BLaER1 (cell line): ENCODE measurements around the gene GNB3.

Experiments
- H3K27ac ChIP-seq: shearing (Covaris generic); formaldehyde crosslinking; 2 replicates; pipeline ENCODE4 v1.8.1; 2022
- H3K27me3 ChIP-seq: shearing (Covaris generic); formaldehyde crosslinking; 2 replicates; pipeline ENCODE4 v1.8.1; 2022
- H3K36me3 ChIP-seq: shearing (Covaris generic); formaldehyde crosslinking; 2 replicates; pipeline ENCODE4 v1.8.1; 2022
- H3K4me1 ChIP-seq: shearing (Covaris generic); formaldehyde crosslinking; 2 replicates; pipeline ENCODE4 v1.8.1; 2022
- H3K4me2 ChIP-seq: shearing (Covaris generic); formaldehyde crosslinking; 2 replicates; pipeline ENCODE4 v1.8.1; 2022
- H3K4me3 ChIP-seq: shearing (Covaris generic); formaldehyde crosslinking; 2 replicates; pipeline ENCODE4 v1.8.1; 2022
- H3K9ac ChIP-seq: shearing (Covaris generic); formaldehyde crosslinking; 2 replicates; pipeline ENCODE4 v1.8.1; 2022
- H3K9me3 ChIP-seq: shearing (Covaris generic); formaldehyde crosslinking; 2 replicates; pipeline ENCODE4 v1.8.1; 2022
- H4K20me1 ChIP-seq: shearing (Covaris generic); formaldehyde crosslinking; 2 replicates; pipeline ENCODE4 v1.8.1; 2022
- Cebpa-rat ChIP-seq: shearing (Covaris generic); IDR thresholded peaks from 2 replicates; pipeline ENCODE4 v1.8.1; 2022

Gene GNB3

DNA sequence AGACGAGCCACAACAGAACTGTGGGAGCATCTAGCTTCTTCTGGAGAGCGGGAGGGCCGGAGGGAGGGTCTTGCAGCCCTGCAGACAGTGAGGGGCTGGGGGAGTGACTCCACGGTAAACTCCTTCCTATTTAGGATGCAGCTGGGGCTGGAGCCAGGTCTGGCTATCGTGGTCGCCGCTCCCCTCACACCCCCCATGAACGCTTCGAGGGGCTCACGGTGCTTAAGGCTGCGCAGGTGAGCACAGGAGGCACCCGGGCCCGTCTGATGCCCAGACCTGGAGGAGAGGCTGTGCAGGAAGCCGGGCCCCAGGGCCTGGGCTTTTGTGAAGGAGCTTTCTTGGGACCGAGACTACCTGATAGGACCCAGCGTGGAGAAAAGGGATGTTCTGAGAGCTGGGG is 3.9 kb upstream of the GNB3 start:
- Histone ChIP-seq H3K4me2 (no peak overlapping the region), H3K4me1 (peaks cover 11% of the 10 kb centered on the region), H3K27me3 (peaks cover 40% of the 10 kb centered on the region), H4K20me1 (peaks cover 5% of the 10 kb centered on the region; the same call in 1 of the 2 replicates), H3K36me3 (no peaks in the 10 kb centered on the region), H3K9ac (no peak overlapping the region), H3K27ac (no peak overlapping the region), H3K9me3 (no peaks in the 10 kb centered on the region), H3K4me3 (no peak overlapping the region)
- no peak for TF ChIP-seq Cebpa-rat

DNA sequence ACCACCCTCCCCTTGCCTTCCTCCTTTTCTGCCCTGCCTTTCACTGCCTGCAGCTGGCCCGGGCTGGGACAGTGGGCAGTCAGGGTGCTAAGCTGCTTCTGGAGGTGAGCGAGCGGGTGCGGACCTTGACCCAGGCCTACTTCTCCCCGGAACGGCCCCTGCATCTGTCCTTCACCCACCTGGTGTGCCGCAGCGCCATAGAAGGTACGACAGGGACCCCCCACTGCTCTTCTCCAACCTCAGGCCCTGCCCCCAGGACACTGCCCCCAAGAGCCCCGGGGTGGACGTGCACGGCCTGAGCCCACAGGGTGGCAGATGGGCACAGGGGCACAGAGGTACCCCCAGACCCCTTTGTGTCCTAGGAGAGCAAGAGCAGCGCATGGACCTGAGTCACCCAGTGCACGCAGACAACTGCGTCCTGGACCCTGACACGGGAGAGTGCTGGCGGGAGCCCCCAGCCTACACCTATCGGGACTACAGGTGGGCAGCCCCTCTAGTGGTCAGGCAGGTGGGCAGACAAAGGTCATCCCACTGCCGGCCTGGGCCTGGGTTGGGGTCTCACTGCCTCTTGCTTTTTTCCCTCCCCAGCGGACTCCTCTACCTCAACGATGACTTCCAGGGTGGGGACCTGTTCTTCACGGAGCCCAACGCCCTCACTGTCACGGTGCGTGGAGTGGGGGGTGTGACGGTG is 3.2 kb upstream of the GNB3 start:
- no peak for TF ChIP-seq Cebpa-rat
- H3K9me3 ChIP-seq, result no peaks in the 10 kb centered on the region
- no peaks in the 10 kb centered on the region for H4K20me1 ChIP-seq
- no peak overlapping the region for H3K4me2 ChIP-seq
- H3K27ac ChIP-seq, result no peak overlapping the region
- H3K4me3 ChIP-seq, result no peak overlapping the region
- H3K27me3 ChIP-seq, result peaks cover 33% of the 10 kb centered on the region
- peaks cover 11% of the 10 kb centered on the region for H3K4me1 ChIP-seq
- no peaks in the 10 kb centered on the region for H3K36me3 ChIP-seq
- no peak overlapping the region for H3K9ac ChIP-seq

DNA sequence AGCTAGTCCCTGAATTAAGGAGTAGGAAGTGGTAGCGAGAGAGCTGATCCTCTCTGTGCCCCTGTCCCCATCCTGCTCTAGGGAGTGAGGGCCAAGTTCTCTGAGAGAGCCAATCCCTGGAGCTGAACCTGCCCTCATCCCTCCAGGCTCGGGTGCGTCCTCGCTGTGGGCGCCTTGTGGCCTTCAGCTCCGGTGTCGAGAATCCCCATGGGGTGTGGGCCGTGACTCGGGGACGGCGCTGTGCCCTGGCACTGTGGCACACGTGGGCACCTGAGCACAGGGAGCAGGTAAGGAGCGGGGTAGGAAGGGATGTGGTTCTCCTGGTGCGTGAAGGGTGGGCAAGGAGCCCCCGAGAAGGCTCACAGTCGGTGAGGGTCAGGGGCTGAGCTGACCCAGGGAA is 1.9 kb upstream of the GNB3 start:
- H3K4me1 ChIP-seq, result peaks cover 11% of the 10 kb centered on the region
- no peak overlapping the region for H3K9ac ChIP-seq
- no peak overlapping the region for H3K4me3 ChIP-seq
- H3K27ac ChIP-seq, result no peak overlapping the region
- TF ChIP-seq Cebpa-rat, result no peak
- no peak overlapping the region for H3K4me2 ChIP-seq
- H4K20me1 ChIP-seq, result no peaks in the 10 kb centered on the region
- no peaks in the 10 kb centered on the region for H3K9me3 ChIP-seq
- no peaks in the 10 kb centered on the region for H3K36me3 ChIP-seq
- peaks cover 21% of the 10 kb centered on the region for H3K27me3 ChIP-seq

DNA sequence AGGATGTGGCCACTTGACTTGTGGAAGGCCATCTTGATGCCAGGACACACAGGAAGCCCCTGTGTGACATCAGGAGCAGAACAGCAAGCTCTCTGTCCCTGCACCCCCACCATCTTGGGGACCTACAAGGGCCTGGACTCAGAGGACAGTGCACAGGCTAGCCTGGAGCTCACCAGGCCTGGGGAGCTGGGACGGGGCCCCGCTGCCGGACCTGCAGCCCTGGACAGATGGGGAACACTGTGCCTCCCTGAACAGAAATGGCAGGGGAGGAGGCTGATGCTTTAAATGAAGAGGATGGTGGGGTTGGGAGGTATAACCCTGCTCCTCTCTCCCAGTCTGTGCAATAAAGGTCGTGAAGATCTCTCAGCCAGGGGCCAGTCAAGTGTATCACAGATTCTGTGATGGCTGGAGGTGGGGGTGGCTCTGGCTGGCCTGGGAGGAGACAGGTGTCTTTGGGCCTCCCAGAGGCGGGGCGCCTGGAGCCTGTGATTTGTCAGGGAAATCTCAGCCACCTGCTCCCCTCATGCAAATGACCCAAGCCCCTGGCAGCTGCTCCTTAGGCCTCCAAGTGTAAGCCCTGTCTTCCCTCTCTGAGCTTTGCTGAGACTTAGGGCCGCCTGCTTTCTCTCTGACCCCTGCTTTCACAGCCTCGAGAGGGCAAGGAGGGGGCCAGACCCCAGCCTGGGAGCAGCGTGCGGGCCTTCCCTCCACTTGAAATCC is 1.1 kb upstream of the GNB3 start:
- Histone ChIP-seq H3K4me1 (peaks cover 11% of the 10 kb centered on the region), H3K4me2 (peak overlapping the region; percentile 48), H3K9me3 (no peaks in the 10 kb centered on the region), H3K27ac (no peak overlapping the region), H4K20me1 (no peaks in the 10 kb centered on the region), H3K9ac (no peak overlapping the region; the same call in 1 of the 2 replicates), H3K27me3 (peaks cover 13% of the 10 kb centered on the region; the same call in 1 of the 2 replicates), H3K36me3 (no peaks in the 10 kb centered on the region), H3K4me3 (no peak overlapping the region)
- TF ChIP-seq Cebpa-rat, result no peak

DNA sequence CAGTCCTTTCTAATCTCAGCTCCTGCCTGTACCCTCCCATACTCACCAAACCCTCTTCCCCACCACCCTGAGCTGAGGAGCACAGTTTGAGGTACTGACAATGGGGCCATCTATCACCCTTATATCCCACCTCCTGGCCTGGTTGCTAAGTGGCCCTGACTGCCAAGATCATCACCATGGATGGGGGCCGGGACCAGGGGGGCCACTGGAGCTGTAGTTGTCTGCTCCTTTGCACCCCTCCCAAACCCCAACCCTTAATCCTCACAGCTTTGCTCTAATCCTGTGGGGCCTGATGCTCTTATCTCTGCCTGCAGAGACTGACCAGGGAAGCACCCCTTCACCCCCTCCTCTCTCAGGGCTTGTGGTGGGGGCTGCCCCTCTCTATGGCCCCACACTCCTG is 395 bp upstream of the GNB3 start:
- peaks cover 5% of the 10 kb centered on the region; the same call in 1 of the 2 replicates for H3K36me3 ChIP-seq
- peaks cover 8% of the 10 kb centered on the region; the same call in 1 of the 2 replicates for H3K27me3 ChIP-seq
- no peak overlapping the region for H3K4me3 ChIP-seq
- H3K4me2 ChIP-seq, result peak overlapping the region; percentile 48; the same call in 1 of the 2 replicates
- no peak for TF ChIP-seq Cebpa-rat
- H3K9me3 ChIP-seq, result no peaks in the 10 kb centered on the region
- H3K27ac ChIP-seq, result no peak overlapping the region
- H3K4me1 ChIP-seq, result peaks cover 11% of the 10 kb centered on the region
- H4K20me1 ChIP-seq, result no peaks in the 10 kb centered on the region
- no peak overlapping the region; the same call in 1 of the 2 replicates for H3K9ac ChIP-seq

DNA sequence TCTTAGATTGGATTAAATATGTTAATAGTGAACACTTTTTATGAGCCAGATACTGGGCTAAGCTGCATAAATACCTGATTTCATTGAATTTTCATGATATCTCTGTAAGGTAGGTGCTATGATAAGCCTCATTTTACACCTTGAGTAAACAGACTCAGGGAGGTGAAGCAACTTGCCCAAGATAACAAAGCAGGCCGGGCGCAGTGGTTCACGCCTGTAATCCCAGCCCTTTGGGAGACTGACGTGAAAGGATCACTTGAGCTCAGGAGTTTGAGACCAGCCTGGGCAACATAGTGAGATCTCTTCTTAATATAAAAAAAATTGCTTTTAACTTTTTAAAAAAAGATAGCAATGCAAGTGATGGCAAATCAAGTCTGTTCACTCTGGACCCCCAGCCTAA is 1.4 kb downstream of the GNB3 start:
- H3K27ac ChIP-seq, result no peak overlapping the region
- TF ChIP-seq Cebpa-rat, result no peak
- H3K4me2 ChIP-seq, result no peak overlapping the region
- peaks cover 23% of the 10 kb centered on the region for H3K36me3 ChIP-seq
- H3K9me3 ChIP-seq, result no peaks in the 10 kb centered on the region
- no peak overlapping the region for H3K9ac ChIP-seq
- H4K20me1 ChIP-seq, result no peaks in the 10 kb centered on the region
- H3K4me1 ChIP-seq, result peaks cover 11% of the 10 kb centered on the region
- H3K27me3 ChIP-seq, result peaks cover 4% of the 10 kb centered on the region; the same call in 1 of the 2 replicates
- H3K4me3 ChIP-seq, result no peak overlapping the region

DNA sequence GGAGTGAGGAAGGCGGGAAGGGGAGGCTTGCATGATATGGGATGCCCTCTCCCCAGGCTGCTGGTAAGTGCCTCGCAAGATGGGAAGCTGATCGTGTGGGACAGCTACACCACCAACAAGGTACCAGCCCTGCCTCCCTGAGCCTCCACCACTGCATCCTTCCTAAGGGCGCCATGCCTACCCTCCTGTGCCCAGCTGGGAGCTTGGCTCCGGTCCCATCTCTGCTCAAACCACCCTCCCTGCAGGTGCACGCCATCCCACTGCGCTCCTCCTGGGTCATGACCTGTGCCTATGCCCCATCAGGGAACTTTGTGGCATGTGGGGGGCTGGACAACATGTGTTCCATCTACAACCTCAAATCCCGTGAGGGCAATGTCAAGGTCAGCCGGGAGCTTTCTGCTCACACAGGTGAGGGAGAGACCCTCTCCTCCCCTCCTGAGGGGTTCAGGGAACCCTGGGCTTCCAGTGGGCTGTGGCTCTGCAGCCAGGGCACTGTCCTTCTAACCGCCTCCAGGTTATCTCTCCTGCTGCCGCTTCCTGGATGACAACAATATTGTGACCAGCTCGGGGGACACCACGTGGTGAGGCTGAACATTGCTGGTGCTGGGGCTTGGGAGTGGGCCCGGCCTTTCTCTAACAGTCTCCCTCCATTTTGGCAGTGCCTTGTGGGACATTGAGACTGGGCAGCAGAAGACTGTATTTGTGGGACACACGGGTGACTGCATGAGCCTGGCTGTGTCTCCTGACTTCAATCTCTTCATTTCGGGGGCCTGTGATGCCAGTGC is 2.6 kb downstream of the GNB3 start:
- TF ChIP-seq Cebpa-rat, result no peak
- no peak overlapping the region for H3K4me3 ChIP-seq
- H3K27me3 ChIP-seq, result no peaks in the 10 kb centered on the region; the same call in 1 of the 2 replicates
- H3K4me2 ChIP-seq, result no peak overlapping the region
- peaks cover 35% of the 10 kb centered on the region for H3K36me3 ChIP-seq
- H4K20me1 ChIP-seq, result no peaks in the 10 kb centered on the region
- H3K27ac ChIP-seq, result no peak overlapping the region
- H3K4me1 ChIP-seq, result peaks cover 11% of the 10 kb centered on the region
- no peak overlapping the region for H3K9ac ChIP-seq
- H3K9me3 ChIP-seq, result no peaks in the 10 kb centered on the region

DNA sequence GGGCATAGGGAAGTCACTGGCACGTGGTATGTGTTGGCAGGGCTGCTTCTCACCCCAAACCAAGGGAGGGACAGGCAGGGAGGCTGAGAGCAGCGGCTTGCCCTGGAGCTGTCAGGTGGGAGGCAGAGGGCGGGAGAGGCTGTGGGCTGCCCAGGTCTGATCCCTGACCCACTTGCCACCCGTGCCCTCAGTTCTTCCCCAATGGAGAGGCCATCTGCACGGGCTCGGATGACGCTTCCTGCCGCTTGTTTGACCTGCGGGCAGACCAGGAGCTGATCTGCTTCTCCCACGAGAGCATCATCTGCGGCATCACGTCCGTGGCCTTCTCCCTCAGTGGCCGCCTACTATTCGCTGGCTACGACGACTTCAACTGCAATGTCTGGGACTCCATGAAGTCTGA is 4.7 kb downstream of the GNB3 start:
- Histone ChIP-seq H3K27ac (no peak overlapping the region), H4K20me1 (no peaks in the 10 kb centered on the region), H3K27me3 (no peaks in the 10 kb centered on the region), H3K9ac (no peak overlapping the region), H3K4me2 (no peak overlapping the region), H3K4me3 (no peak overlapping the region), H3K9me3 (no peaks in the 10 kb centered on the region), H3K4me1 (peaks cover 19% of the 10 kb centered on the region), H3K36me3 (peaks cover 55% of the 10 kb centered on the region)
- no peak for TF ChIP-seq Cebpa-rat

DNA sequence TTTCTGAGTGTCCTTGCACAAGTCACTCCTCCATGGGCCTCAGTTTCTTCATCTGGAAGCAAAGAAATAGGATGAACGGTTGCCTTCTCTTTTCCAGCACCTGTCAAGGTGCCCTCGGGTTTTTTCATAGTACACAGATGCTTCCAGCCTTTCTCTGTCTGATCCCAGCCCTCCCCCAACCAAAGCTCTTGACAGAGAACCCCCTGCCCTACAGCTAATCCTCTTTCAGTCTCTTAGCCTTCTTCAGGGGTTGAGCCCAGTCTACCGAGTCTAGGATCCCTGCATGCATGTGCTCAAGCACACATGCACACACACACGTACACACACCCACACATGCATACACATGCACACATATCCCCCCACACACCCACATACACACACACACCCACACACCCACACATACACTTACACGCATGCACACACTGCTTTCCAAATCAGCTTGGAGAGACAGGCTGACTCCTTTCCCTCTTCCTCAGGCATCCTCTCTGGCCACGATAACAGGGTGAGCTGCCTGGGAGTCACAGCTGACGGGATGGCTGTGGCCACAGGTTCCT is 5.7 kb downstream of the GNB3 start:
- H3K27ac ChIP-seq, result no peak overlapping the region
- no peak overlapping the region for H3K4me3 ChIP-seq
- H3K4me1 ChIP-seq, result peaks cover 25% of the 10 kb centered on the region
- TF ChIP-seq Cebpa-rat, result no peak
- no peaks in the 10 kb centered on the region for H3K27me3 ChIP-seq
- H4K20me1 ChIP-seq, result no peaks in the 10 kb centered on the region
- H3K36me3 ChIP-seq, result peaks cover 55% of the 10 kb centered on the region
- H3K9me3 ChIP-seq, result no peaks in the 10 kb centered on the region
- no peak overlapping the region for H3K4me2 ChIP-seq
- 0 out of 2 replicates have a peak overlapping the region, but pooled peaks have one; percentile 15 for H3K9ac ChIP-seq
